HG03378 (cell line): ENCODE measurements around the gene SMIM3.
"Not testable (repeated sequence)": the region's sequence is repeated elsewhere in the genome, so short reads cannot be mapped to it uniquely, and the experiment has no call there.

Experiments used
- ATAC-seq: cut with Tn5 transposase; IDR thresholded peaks from one replicate; pipeline ENCODE4 v1.9.1; 2021; ENCODE audit warnings: mild to moderate bottlenecking, moderate library complexity; ENCODE audit not compliant: unreplicated experiment

SMIM3 gene

GRCh38 chr5:150778517-150779396 lies at the start of gene SMIM3:
Gene SMIM3 (plus strand): TSS chr5:150778757. CDS start chr5:150795441, 16,684 bp downstream.
- no peak for ATAC-seq

GRCh38 chr5:150729859-150730258 lies 48.7 kb upstream of the SMIM3 start:
- ATAC-seq = no peak

- ATAC-seq = no peak
Measured at GRCh38 chr5:150731669-150732242, 46.8 kb upstream of the SMIM3 start.

- ATAC-seq = no peak
Measured at GRCh38 chr5:150734579-150735384, 43.8 kb upstream of the SMIM3 start.

GRCh38 chr5:150738862-150739261 lies 39.7 kb upstream of the SMIM3 start:
- ATAC-seq = no peak

- no peak for ATAC-seq
Measured at GRCh38 chr5:150740992-150741391, 37.6 kb upstream of the SMIM3 start.

GRCh38 chr5:150742455-150743141 lies 36.0 kb upstream of the SMIM3 start:
- ATAC-seq = not testable (repeated sequence)

GRCh38 chr5:150743142-150743488 lies 35.4 kb upstream of the SMIM3 start:
- not testable (repeated sequence) for ATAC-seq

GRCh38 chr5:150750469-150750868 lies 28.1 kb upstream of the SMIM3 start:
- ATAC-seq = no peak

GRCh38 chr5:150751096-150751891 lies 27.3 kb upstream of the SMIM3 start:
- no peak for ATAC-seq

GRCh38 chr5:150753463-150753862 lies 25.1 kb upstream of the SMIM3 start:
- ATAC-seq = no peak

GRCh38 chr5:150753863-150754262 lies 24.7 kb upstream of the SMIM3 start:
- ATAC-seq = no peak

GRCh38 chr5:150757087-150757649 lies 21.4 kb upstream of the SMIM3 start:
- no peak for ATAC-seq

GRCh38 chr5:150758203-150758530 lies 20.4 kb upstream of the SMIM3 start:
- peak; percentile 10 for ATAC-seq

GRCh38 chr5:150758531-150759333 lies 19.8 kb upstream of the SMIM3 start, which contains the start of gene DCTN4:
Gene DCTN4 (minus strand): TSS chr5:150759017. CDS start chr5:150758993, 24 bp downstream.
- peak; percentile 94 for ATAC-seq

GRCh38 chr5:150759334-150759583 lies 19.3 kb upstream of the SMIM3 start:
- no peak for ATAC-seq

- ATAC-seq = no peak
Measured at GRCh38 chr5:150762211-150762610, 16.3 kb upstream of the SMIM3 start.

GRCh38 chr5:150763023-150763769 lies 15.4 kb upstream of the SMIM3 start:
- no peak for ATAC-seq

GRCh38 chr5:150764530-150764929 lies 14.0 kb upstream of the SMIM3 start:
- no peak for ATAC-seq
